ENCODE measurements around the gene SLC12A7.

SLC12A7 gene

DNA sequence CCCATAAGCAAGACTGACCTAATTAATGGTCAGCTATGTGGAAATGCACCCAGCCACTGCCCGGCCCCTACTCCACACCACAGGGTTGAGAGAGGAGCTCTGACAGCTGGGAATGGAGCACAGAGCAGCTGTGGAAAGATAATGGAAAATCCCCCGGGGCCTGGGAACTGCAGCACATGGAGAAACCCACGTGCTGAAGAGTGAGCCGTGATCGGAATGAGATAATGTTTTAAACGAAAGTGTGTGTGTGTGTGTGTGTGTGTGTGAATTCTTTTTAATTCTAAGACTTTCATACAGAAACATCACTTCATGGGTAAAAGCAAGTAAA lies 13.1 kb upstream of the SLC12A7 start:
- no peak overlapping the region for H3K27ac Mint-ChIP-seq
- no peaks in the 10 kb centered on the region for H3K36me3 Mint-ChIP-seq (ENCODE audit: low read depth)
- H3K27me3 Mint-ChIP-seq (ENCODE audit: low read depth): peaks cover 7% of the 10 kb centered on the region
- no peak for DNase-seq (ENCODE audit: low spot score)
- H3K4me3 Mint-ChIP-seq: no peak overlapping the region
- no peaks in the 10 kb centered on the region for H3K4me1 Mint-ChIP-seq (ENCODE audit: low read depth)
- no peaks in the 10 kb centered on the region for H3K9me3 Mint-ChIP-seq

GRCh38 chr5:1124205-1125029 lies 12.6 kb upstream of the SLC12A7 start:
- no peak overlapping the region for H3K4me3 Mint-ChIP-seq
- no peak for DNase-seq (ENCODE audit: low spot score)
- H3K36me3 Mint-ChIP-seq (ENCODE audit: low read depth): no peaks in the 10 kb centered on the region
- no peaks in the 10 kb centered on the region for H3K4me1 Mint-ChIP-seq (ENCODE audit: low read depth)
- no peaks in the 10 kb centered on the region for H3K9me3 Mint-ChIP-seq
- H3K27ac Mint-ChIP-seq: no peak overlapping the region
- H3K27me3 Mint-ChIP-seq (ENCODE audit: low read depth): peaks cover 7% of the 10 kb centered on the region

DNA sequence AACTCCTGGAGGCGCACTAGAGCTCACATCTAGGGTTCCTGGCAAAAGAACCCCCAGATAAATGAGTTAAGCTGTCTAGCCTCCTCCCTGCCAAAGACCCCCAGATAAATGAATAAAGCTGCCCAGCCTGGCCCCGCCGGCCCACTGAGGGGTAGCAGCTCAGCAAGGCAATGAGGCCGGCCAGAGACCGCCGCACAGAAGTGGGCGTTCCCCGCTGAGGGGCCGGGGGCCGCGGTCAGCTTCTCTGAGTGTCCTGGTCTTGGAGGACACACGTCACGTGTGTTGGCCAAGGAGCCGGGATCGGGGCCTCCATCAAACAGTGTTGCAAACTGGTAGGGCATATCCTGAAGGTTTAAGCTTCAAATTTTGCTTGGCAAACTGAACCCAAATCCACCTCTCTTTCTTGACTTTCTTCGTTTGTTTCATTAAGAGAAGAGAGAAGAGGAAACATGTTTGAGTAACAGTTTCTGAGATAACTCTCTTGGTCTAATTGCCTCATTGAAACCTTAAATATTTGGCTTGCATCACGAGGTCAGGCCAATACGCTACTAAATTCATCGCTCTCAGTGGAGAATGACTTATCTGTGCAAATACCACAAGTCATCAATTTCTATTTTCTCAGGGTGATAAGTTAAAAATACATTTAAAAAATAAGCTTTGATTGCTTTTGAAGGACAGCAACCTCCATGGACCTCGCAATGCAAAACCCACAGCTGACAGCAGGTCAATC lies 11.7 kb upstream of the SLC12A7 start:
- no peak for DNase-seq (ENCODE audit: low spot score)
- Mint-ChIP-seq H3K4me1 (ENCODE audit: low read depth) (no peaks in the 10 kb centered on the region), H3K9me3 (no peaks in the 10 kb centered on the region), H3K4me3 (no peak overlapping the region), H3K27ac (no peak overlapping the region), H3K36me3 (ENCODE audit: low read depth) (no peaks in the 10 kb centered on the region), H3K27me3 (ENCODE audit: low read depth) (peaks cover 7% of the 10 kb centered on the region)

DNA sequence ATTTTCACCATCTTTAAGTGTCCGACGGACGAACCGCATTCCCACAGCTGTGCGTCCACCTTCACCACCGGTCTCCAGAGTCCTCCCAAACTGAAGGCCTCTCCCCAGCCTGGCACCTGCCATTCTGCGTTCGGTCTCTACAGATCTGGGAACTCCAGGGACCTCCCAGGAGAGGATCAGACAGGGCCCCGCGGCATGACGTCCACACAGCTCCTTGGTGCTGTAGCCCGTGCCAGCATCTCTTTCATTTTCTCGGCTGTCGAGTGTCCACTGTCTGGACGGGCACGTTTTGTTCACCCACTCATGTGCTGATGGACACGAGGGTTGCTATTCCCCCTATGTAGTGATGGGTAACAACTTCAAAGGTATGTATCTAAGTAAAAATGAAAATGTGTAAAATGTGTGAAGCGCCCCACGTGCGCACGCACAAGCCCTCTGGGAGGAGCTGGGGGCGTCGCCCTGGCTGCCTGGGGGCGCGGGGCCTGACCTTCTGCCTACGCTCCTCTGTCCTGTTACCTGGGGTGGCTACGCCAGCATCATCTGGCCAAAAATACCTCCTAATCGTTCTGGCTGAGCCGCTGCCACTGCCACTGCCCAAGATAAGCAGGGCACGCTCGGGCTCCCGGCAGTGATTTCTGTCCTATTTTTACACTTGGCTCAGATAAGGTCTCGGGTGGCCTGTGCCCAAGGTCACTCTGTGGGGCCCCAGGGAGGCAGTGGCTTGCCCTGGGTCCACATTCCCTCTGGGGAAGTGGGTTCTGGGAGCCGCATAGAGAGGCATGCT lies 10.8 kb upstream of the SLC12A7 start:
- Mint-ChIP-seq H3K27me3 (ENCODE audit: low read depth) (peaks cover 8% of the 10 kb centered on the region), H3K4me3 (no peak overlapping the region), H3K27ac (no peak overlapping the region), H3K9me3 (no peaks in the 10 kb centered on the region), H3K36me3 (ENCODE audit: low read depth) (no peaks in the 10 kb centered on the region), H3K4me1 (ENCODE audit: low read depth) (peaks cover 2% of the 10 kb centered on the region)
- DNase-seq (ENCODE audit: low spot score): no peak

- no peaks in the 10 kb centered on the region for H3K36me3 Mint-ChIP-seq (ENCODE audit: low read depth)
- no peak overlapping the region for H3K4me3 Mint-ChIP-seq
- DNase-seq (ENCODE audit: low spot score): no peak
- no peaks in the 10 kb centered on the region for H3K9me3 Mint-ChIP-seq
- peaks cover 10% of the 10 kb centered on the region for H3K27me3 Mint-ChIP-seq (ENCODE audit: low read depth)
- peaks cover 2% of the 10 kb centered on the region for H3K4me1 Mint-ChIP-seq (ENCODE audit: low read depth)
- H3K27ac Mint-ChIP-seq: no peak overlapping the region
These were observed 10.0 kb upstream of the SLC12A7 start for GRCh38 chr5:1121891-1122290.

- no peaks in the 10 kb centered on the region for H3K36me3 Mint-ChIP-seq (ENCODE audit: low read depth)
- no peaks in the 10 kb centered on the region for H3K9me3 Mint-ChIP-seq
- H3K4me3 Mint-ChIP-seq: no peak overlapping the region
- no peak overlapping the region for H3K27ac Mint-ChIP-seq
- peaks cover 5% of the 10 kb centered on the region for H3K27me3 Mint-ChIP-seq (ENCODE audit: low read depth)
- peaks cover 2% of the 10 kb centered on the region for H3K4me1 Mint-ChIP-seq (ENCODE audit: low read depth)
- no peak for DNase-seq (ENCODE audit: low spot score)
These were observed 9.2 kb upstream of the SLC12A7 start for GRCh38 chr5:1121044-1121443.

- Mint-ChIP-seq H3K27me3 (ENCODE audit: low read depth) (peaks cover 5% of the 10 kb centered on the region), H3K4me3 (no peak overlapping the region), H3K36me3 (ENCODE audit: low read depth) (no peaks in the 10 kb centered on the region), H3K4me1 (ENCODE audit: low read depth) (peaks cover 2% of the 10 kb centered on the region), H3K27ac (no peak overlapping the region), H3K9me3 (no peaks in the 10 kb centered on the region)
- no peak for DNase-seq (ENCODE audit: low spot score)
These were observed 8.6 kb upstream of the SLC12A7 start for GRCh38 chr5:1120236-1120999.

- no peak for DNase-seq (ENCODE audit: low spot score)
- Mint-ChIP-seq H3K4me1 (ENCODE audit: low read depth) (peaks cover 2% of the 10 kb centered on the region), H3K27ac (no peak overlapping the region), H3K27me3 (ENCODE audit: low read depth) (peaks cover 6% of the 10 kb centered on the region), H3K4me3 (no peak overlapping the region), H3K9me3 (no peaks in the 10 kb centered on the region), H3K36me3 (ENCODE audit: low read depth) (no peaks in the 10 kb centered on the region)
These were observed 7.5 kb upstream of the SLC12A7 start for GRCh38 chr5:1119312-1119831.

DNA sequence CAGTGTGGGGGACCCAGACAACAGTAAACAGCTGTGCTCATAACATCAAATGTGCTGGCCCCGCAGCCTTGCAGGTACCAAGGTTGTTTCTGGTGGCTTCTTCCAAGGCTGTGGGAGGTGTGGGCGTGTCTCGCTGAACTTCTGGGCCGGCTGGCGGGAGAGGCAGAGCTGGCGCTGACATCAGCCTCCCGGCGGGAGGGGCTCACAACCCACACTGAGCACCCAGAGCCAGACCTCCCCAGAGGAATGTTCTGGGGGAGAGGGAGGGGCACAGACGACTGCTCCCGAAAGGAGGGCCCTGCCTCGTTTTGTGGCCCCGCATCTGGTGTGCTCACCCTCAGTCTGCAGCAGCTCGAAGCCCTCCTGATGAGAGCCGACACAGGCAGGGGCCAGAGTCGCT lies 6.9 kb upstream of the SLC12A7 start:
- Mint-ChIP-seq H3K27me3 (ENCODE audit: low read depth) (peaks cover 6% of the 10 kb centered on the region), H3K9me3 (no peaks in the 10 kb centered on the region), H3K4me1 (ENCODE audit: low read depth) (peaks cover 2% of the 10 kb centered on the region), H3K4me3 (no peak overlapping the region), H3K27ac (no peak overlapping the region), H3K36me3 (ENCODE audit: low read depth) (no peaks in the 10 kb centered on the region)
- no peak for DNase-seq (ENCODE audit: low spot score)

GRCh38 chr5:1118231-1118698 lies 6.4 kb upstream of the SLC12A7 start:
- Mint-ChIP-seq H3K27ac (no peak overlapping the region), H3K27me3 (ENCODE audit: low read depth) (peaks cover 6% of the 10 kb centered on the region), H3K4me3 (no peak overlapping the region), H3K36me3 (ENCODE audit: low read depth) (no peaks in the 10 kb centered on the region), H3K9me3 (no peaks in the 10 kb centered on the region), H3K4me1 (ENCODE audit: low read depth) (peaks cover 2% of the 10 kb centered on the region)
- no peak for DNase-seq (ENCODE audit: low spot score)

DNA sequence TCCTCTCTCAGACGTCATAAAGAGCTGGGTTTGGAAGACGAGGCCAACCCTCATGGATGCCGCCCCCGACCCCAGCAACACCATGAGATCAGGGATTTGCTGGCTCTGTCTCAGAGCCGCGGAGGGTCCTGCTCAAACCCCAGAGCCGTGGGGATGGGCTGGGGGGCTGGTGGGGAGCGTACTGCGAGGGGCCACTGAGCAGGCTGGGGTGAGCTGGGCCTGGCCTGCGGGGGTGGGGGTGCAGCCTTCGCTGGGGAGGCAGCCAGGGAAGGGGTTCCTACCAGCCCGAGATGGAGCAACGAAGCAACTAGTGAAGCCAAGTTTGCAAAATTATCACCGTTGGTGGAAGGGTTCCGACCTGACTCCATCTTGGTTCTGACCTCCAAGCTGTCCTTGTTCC lies 5.1 kb upstream of the SLC12A7 start:
- H3K9me3 Mint-ChIP-seq: no peaks in the 10 kb centered on the region
- no peaks in the 10 kb centered on the region for H3K36me3 Mint-ChIP-seq (ENCODE audit: low read depth)
- H3K4me3 Mint-ChIP-seq: no peak overlapping the region
- no peak overlapping the region for H3K27ac Mint-ChIP-seq
- peaks cover 2% of the 10 kb centered on the region for H3K4me1 Mint-ChIP-seq (ENCODE audit: low read depth)
- DNase-seq (ENCODE audit: low spot score): no peak
- peaks cover 6% of the 10 kb centered on the region for H3K27me3 Mint-ChIP-seq (ENCODE audit: low read depth)

DNA sequence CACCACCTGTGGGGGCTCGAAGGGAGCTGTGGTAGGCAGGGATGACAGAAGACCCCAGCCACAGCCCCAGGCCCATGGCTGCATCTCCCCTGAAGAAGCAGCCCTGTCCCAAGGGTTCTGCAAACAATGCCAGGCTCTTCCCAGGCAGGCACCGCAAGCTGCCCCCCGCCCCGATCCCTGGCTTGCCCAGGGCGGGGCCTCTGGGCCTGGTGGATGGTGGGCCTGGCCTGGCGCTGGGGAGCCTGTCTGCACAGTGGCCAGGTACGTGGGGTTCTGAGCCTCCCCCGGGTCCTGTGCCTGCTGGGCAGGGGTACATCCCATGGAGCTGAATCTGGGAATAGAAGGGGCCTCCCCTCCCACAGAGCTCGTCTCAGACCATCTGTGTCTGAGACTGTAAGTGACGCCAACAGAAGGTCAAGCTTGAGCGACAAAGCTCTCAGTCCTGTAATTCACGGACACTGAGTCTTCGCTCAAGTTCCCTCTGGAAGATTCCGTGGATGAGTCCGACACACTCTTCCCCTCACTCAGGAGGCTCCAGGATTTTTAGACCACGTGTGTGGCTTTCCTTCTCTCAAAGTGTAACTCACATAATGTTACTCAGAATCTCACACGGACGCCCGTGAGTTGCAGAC lies 4.4 kb upstream of the SLC12A7 start:
- Mint-ChIP-seq H3K36me3 (ENCODE audit: low read depth) (no peaks in the 10 kb centered on the region), H3K9me3 (no peaks in the 10 kb centered on the region), H3K27ac (no peak overlapping the region), H3K4me3 (no peak overlapping the region), H3K4me1 (ENCODE audit: low read depth) (peaks cover 2% of the 10 kb centered on the region), H3K27me3 (ENCODE audit: low read depth) (peaks cover 6% of the 10 kb centered on the region)
- no peak for DNase-seq (ENCODE audit: low spot score)

All from T-helper 2 cell treated with Interferon-gamma antibody and Interleukin-4, amounts not matched to agents 5 μg/mL and 100 μg/mL, for 36 hours (primary cell).